ENCODE results near the gene HOXB4. TPM values are rescaled to one million over a fixed set of nuclear protein-coding genes. Genes with fewer than 3 reads are reported as not detected.

The HOXB4 gene
- total RNA-seq, 2 experiments from 2014 or later = 7.4 to 8.9 TPM

DNA sequence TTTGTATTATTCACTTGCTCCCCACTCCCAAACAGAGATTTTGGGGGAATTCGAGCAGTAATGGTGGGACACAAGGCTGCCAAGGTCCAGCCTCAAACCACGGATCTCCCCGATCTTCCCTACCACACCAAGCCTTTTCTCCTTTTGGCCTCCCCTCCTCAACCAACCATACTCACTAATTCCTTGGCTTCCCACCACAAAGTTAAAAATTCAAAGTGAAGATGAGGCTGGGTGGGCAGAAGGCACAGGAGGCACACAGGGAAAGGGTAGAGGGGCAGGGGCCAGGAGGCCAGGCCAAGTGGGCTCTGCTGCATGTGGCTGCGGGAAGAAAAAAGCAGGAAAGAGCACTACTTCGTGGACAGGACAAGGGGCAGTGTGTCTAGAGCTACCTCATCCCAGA lies 15.2 kb downstream of the HOXB4 start:
- no peak for DNase-seq (ENCODE audit: low spot score)
- H2AFZ ChIP-seq (ENCODE audit: low read length) = no peak overlapping the region
- no TSS peak for BruUV-seq (replicated peaks)
- H3K4me1 ChIP-seq (ENCODE audit: insufficient read depth, low read length, poor library complexity, severe bottlenecking) = no peaks in the 10 kb centered on the region
- CTCF ChIA-PET (ENCODE audit: unreplicated experiment) = no interaction called here
- H3K4me3 ChIP-seq (ENCODE audit: low read depth, low read length, poor library complexity, severe bottlenecking) = no peak overlapping the region
- intact Hi-C loops (cut with micrococcal nuclease; ENCODE audit: unreplicated experiment) = no loop called here
- POLR2A ChIA-PET = no interaction called here
- H3K9me2 ChIP-seq (ENCODE audit: insufficient read depth, low read length) = no peaks in the 10 kb centered on the region
- no peak overlapping the region for H3K4me2 ChIP-seq (ENCODE audit: low read length)
- no peaks in the 10 kb centered on the region for H3K79me2 ChIP-seq (ENCODE audit: insufficient read depth, low read depth, low read length)
- H3K27ac ChIP-seq (ENCODE audit: low read depth, low read length, poor library complexity, severe bottlenecking) = no peak overlapping the region
- TF ChIP-seq EZH2phosphoT487 (IDR thresholded peaks at IDR 0.05; ENCODE audit: borderline replicate concordance, low read depth, low read length) = no peak
- H4K20me1 ChIP-seq (ENCODE audit: insufficient read depth, low read length) = no peaks in the 10 kb centered on the region
- no peaks in the 10 kb centered on the region for H3K9me3 ChIP-seq (ENCODE audit: low read length)
- no peaks in the 10 kb centered on the region for H3K36me3 ChIP-seq (ENCODE audit: insufficient read depth, low read length)

DNA sequence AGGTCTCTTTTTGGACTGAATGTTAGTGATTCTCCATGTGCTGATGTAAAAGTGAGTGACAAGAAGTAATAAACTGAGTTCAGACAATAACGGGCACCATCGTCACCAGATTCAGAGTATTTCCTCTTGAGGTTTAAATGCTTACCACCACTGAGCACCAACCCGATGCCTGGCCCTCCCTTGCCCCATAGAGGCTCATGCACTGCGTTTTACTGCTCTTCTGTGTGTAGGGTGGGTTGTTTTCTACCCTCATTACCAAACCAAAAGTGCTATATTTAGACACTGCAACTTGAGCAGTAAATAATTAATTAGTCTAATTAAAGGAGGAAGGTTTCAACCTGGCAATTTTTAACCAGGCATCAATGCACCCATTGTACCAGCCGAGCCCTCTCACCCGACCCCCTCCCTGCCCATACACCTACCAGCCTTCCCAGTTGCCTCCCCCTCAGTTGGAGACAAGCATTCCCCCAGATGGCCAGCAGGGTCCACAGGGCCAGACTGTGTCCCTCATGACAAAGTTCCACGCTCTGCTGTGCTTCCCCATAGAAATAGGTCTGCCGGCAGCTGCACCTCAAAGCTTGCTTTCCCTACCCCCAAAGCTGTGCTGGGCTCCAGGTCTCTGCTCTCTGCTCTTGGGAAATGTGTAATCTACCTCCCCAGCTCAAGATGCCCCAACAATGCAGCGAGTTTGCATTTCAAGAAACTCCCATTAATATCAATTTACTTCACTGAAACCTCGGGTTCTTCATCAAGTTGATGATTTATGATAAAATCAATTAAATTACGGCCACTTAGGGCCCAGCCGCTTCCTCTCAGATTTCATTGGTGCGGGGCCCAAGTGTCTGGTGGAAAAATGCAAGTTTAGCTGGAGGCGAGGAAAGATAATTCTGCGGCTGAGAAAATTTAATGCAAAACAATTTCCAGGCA lies 16.0 kb downstream of the HOXB4 start:
- no peak overlapping the region for H3K4me3 ChIP-seq (ENCODE audit: low read depth, low read length, poor library complexity, severe bottlenecking)
- H3K4me2 ChIP-seq (ENCODE audit: low read length) = no peak overlapping the region
- intact Hi-C loops (cut with micrococcal nuclease; ENCODE audit: unreplicated experiment) = no loop called here
- DNase-seq (ENCODE audit: low spot score) = no peak
- no peaks in the 10 kb centered on the region for H3K9me3 ChIP-seq (ENCODE audit: low read length)
- no peaks in the 10 kb centered on the region for H3K9me2 ChIP-seq (ENCODE audit: insufficient read depth, low read length)
- ChIA-PET POLR2A (no interaction called here), CTCF (ENCODE audit: unreplicated experiment) (no interaction called here)
- no peak overlapping the region for H3K27ac ChIP-seq (ENCODE audit: low read depth, low read length, poor library complexity, severe bottlenecking)
- no TSS peak for BruUV-seq (replicated peaks)
- H4K20me1 ChIP-seq (ENCODE audit: insufficient read depth, low read length) = no peaks in the 10 kb centered on the region
- H2AFZ ChIP-seq (ENCODE audit: low read length) = no peak overlapping the region
- H3K36me3 ChIP-seq (ENCODE audit: insufficient read depth, low read length) = no peaks in the 10 kb centered on the region
- H3K79me2 ChIP-seq (ENCODE audit: insufficient read depth, low read depth, low read length) = no peaks in the 10 kb centered on the region
- TF ChIP-seq EZH2phosphoT487 (IDR thresholded peaks at IDR 0.05; ENCODE audit: borderline replicate concordance, low read depth, low read length) = no peak
- TF ChIP-seq, protein P1, sequence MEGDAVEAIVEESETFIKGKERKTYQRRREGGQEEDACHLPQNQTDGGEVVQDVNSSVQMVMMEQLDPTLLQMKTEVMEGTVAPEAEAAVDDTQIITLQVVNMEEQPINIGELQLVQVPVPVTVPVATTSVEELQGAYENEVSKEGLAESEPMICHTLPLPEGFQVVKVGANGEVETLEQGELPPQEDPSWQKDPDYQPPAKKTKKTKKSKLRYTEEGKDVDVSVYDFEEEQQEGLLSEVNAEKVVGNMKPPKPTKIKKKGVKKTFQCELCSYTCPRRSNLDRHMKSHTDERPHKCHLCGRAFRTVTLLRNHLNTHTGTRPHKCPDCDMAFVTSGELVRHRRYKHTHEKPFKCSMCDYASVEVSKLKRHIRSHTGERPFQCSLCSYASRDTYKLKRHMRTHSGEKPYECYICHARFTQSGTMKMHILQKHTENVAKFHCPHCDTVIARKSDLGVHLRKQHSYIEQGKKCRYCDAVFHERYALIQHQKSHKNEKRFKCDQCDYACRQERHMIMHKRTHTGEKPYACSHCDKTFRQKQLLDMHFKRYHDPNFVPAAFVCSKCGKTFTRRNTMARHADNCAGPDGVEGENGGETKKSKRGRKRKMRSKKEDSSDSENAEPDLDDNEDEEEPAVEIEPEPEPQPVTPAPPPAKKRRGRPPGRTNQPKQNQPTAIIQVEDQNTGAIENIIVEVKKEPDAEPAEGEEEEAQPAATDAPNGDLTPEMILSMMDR (conservative IDR thresholded peaks at IDR 0.05; ENCODE audit: low read length) = no peak
- no peaks in the 10 kb centered on the region for H3K4me1 ChIP-seq (ENCODE audit: insufficient read depth, low read length, poor library complexity, severe bottlenecking)

DNA sequence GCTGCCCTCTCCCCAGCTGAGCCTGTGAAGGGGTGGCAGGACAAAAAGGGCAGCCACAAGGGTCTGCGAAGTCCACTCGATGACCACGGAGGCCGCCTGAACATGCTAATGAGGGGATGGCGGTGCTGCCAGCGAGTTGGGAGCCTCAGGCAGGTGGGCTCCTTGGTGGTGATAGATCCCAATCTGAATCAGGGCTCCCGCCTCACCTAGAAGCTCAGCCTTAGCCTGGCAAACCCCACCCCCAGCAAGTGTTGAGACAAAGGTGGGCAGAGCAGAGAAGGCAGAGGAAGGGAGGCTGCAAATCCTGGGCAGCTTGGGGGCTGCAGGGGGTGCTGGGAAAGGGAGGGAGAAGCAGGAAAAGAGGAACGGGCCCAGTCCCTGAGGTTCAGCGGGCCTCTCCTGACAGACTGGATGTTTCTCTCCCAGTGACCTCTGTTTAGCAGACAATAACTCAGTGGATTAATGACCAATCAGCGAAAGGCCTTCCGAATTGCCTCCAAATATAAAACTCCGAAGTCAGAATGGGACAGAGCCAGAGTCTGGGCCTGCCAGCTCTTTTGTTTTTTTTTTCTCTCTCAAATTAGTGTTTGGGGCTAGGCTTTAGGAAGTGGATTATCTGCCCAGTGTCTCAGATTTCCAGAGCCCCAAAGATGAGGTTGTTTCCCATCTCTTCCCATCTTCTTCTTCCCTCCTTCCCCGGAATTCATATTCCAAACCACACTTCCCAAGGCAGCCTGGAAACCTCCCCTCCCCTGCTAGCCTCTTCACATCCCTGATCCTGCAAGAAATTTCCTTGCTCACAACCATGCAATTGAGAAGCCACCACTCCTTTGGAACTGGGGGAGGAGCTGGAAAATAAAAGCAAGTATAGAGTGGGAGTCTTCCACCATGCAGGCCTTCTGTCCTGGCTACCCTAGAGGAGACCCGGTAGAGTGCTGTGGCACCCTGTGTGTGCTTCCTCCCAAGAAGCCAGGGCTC lies 18.0 kb downstream of the HOXB4 start:
- Histone ChIP-seq H3K4me2 (ENCODE audit: low read length) (no peak overlapping the region), H3K4me1 (ENCODE audit: insufficient read depth, low read length, poor library complexity, severe bottlenecking) (no peaks in the 10 kb centered on the region), H3K36me3 (ENCODE audit: insufficient read depth, low read length) (no peaks in the 10 kb centered on the region), H3K9me2 (ENCODE audit: insufficient read depth, low read length) (no peaks in the 10 kb centered on the region), H3K9me3 (ENCODE audit: low read length) (no peaks in the 10 kb centered on the region), H3K79me2 (ENCODE audit: insufficient read depth, low read depth, low read length) (no peaks in the 10 kb centered on the region), H4K20me1 (ENCODE audit: insufficient read depth, low read length) (no peaks in the 10 kb centered on the region), H2AFZ (ENCODE audit: low read length) (no peak overlapping the region), H3K27ac (ENCODE audit: low read depth, low read length, poor library complexity, severe bottlenecking) (no peak overlapping the region), H3K4me3 (ENCODE audit: low read depth, low read length, poor library complexity, severe bottlenecking) (no peak overlapping the region)
- CTCF ChIA-PET (ENCODE audit: unreplicated experiment) = interaction anchor here (0.6 kb wide), 1 partner anchor 678 kb away, joined by 4 read pairs; no protein-coding TSS in a partner anchor
- no peak for TF ChIP-seq EZH2phosphoT487 (IDR thresholded peaks at IDR 0.05; ENCODE audit: borderline replicate concordance, low read depth, low read length)
- TF ChIP-seq, protein P1 (conservative IDR thresholded peaks at IDR 0.05; ENCODE audit: low read length) = no peak
- DNase-seq (ENCODE audit: low spot score) = no peak
- POLR2A ChIA-PET = no interaction called here
- no TSS peak for BruUV-seq (replicated peaks)
- intact Hi-C loops (cut with micrococcal nuclease; ENCODE audit: unreplicated experiment) = no loop called here

Data from OCI-LY7 (cell line).